Neuronal stem cell (in vitro differentiated cells): ENCODE results near the gene ZBTB48.

Experiments
- DNase-seq: peaks from one replicate; pipeline ENCODE4 v3.0.0-alpha.2; 2013; ENCODE audit warnings: low spot score
- H2AFZ ChIP-seq: one replicate; pipeline ENCODE4 v1.6.1; 2013; ENCODE audit warnings: mild to moderate bottlenecking, low read length, inconsistent platforms
- H2AK5ac ChIP-seq: 2 replicates; pipeline ENCODE4 v1.6.1; 2013; ENCODE audit warnings: low read depth, mild to moderate bottlenecking, inconsistent platforms, low read length, moderate library complexity, mixed read lengths
- H2BK120ac ChIP-seq: 2 replicates; pipeline ENCODE4 v1.6.1; 2013; ENCODE audit warnings: low read depth, mild to moderate bottlenecking, inconsistent platforms, low read length, moderate library complexity, mixed read lengths
- H2BK12ac ChIP-seq: one replicate; pipeline ENCODE4 v1.6.1; 2013; ENCODE audit warnings: low read length, inconsistent platforms
- H2BK15ac ChIP-seq: 2 replicates; pipeline ENCODE4 v1.6.1; 2013; ENCODE audit warnings: mild to moderate bottlenecking, low read length, inconsistent platforms, mixed read lengths
- H2BK5ac ChIP-seq: one replicate; pipeline ENCODE4 v1.6.1; 2013; ENCODE audit warnings: inconsistent platforms, mild to moderate bottlenecking, low read length, moderate library complexity
- H3K14ac ChIP-seq: one replicate; pipeline ENCODE4 v1.6.1; 2013; ENCODE audit warnings: low read length, inconsistent platforms
- H3K18ac ChIP-seq: 2 replicates; pipeline ENCODE4 v1.6.1; 2013; ENCODE audit warnings: low read length, inconsistent platforms
- H3K23ac ChIP-seq: 2 replicates; pipeline ENCODE4 v1.6.1; 2013; ENCODE audit warnings: low read depth, mild to moderate bottlenecking, mixed read lengths, low read length, inconsistent platforms; ENCODE audit not compliant: poor library complexity
- H3K27ac ChIP-seq: replicated peaks from 3 replicates; pipeline ENCODE4 v1.5.1; 2013; ENCODE audit warnings: low read length, inconsistent platforms
- H3K27me3 ChIP-seq, 3 experiments: 2 replicates each; pipeline ENCODE4 v1.6.1; 2013; ENCODE audit warnings: low read length in 3 of 3, mild to moderate bottlenecking in 2 of 3, inconsistent platforms in 1 of 3, low read depth in 1 of 3, mixed read lengths in 1 of 3, moderate library complexity in 1 of 3; ENCODE audit not compliant: control insufficient read depth in 3 of 3, insufficient read depth in 3 of 3
- H3K36me3 ChIP-seq, 2 donors: replicated peaks in 1 of 2; 2 replicates each; pipeline ENCODE4 v1.6.1; 2013; ENCODE audit warnings: low read length in 2 of 2; ENCODE audit not compliant: control insufficient read depth in 2 of 2, insufficient read depth in 2 of 2
- H3K4ac ChIP-seq: 2 replicates; pipeline ENCODE4 v1.6.1; 2013; ENCODE audit warnings: inconsistent platforms, mild to moderate bottlenecking, low read length, moderate library complexity
- H3K4me1 ChIP-seq, 2 donors: 1 replicate in 1 of 2; 2 replicates in 1 of 2; pipeline ENCODE4 v1.6.1; 2013; ENCODE audit warnings: low read length in 2 of 2, low read depth in 1 of 2; ENCODE audit not compliant: control insufficient read depth in 2 of 2, insufficient read depth in 1 of 2
- H3K4me2 ChIP-seq: one replicate; pipeline ENCODE4 v1.6.1; 2013; ENCODE audit warnings: mild to moderate bottlenecking, low read length, inconsistent platforms; ENCODE audit not compliant: insufficient read depth, poor library complexity, severe bottlenecking
- H3K4me3 ChIP-seq, 2 donors: 2 replicates each; pipeline ENCODE4 v1.5.1; 2013; ENCODE audit warnings: low read length in 2 of 2, mild to moderate bottlenecking in 2 of 2, inconsistent platforms in 1 of 2, moderate library complexity in 1 of 2
- H3K79me1 ChIP-seq: one replicate; pipeline ENCODE4 v1.6.1; 2013; ENCODE audit warnings: low read depth, mild to moderate bottlenecking, inconsistent platforms, low read length, moderate library complexity
- H3K9ac ChIP-seq: one replicate; pipeline ENCODE4 v1.6.1; 2013; ENCODE audit warnings: mild to moderate bottlenecking, low read depth, low read length, inconsistent platforms; ENCODE audit not compliant: poor library complexity
- H3K9me3 ChIP-seq, 2 donors: replicated peaks in 1 of 2; 2 replicates each; pipeline versions ENCODE3 to v1.6.1; 2013; ENCODE audit warnings: low read length in 2 of 2, mild to moderate bottlenecking in 2 of 2, inconsistent platforms in 1 of 2, low read depth in 1 of 2, mixed read lengths in 1 of 2, moderate library complexity in 1 of 2; ENCODE audit not compliant: control insufficient read depth in 2 of 2, insufficient read depth in 1 of 2
- H4K8ac ChIP-seq: one replicate; pipeline ENCODE4 v1.6.1; 2013; ENCODE audit warnings: low read depth, mild to moderate bottlenecking, inconsistent platforms, low read length, moderate library complexity
- H4K91ac ChIP-seq: one replicate; pipeline ENCODE4 v1.6.1; 2013; ENCODE audit warnings: low read length, low read depth, mild to moderate bottlenecking, inconsistent platforms; ENCODE audit not compliant: poor library complexity
- WGBS, 2 donors: extraction: QIAGEN DNeasy Blood & Tissue Kit; methylation state at CpG; one replicate each; pipeline ENCODE4 v1.1.7; 2013; ENCODE audit warnings: missing lambda C conversion rate in 2 of 2, mixed read lengths in 1 of 2; ENCODE audit not compliant: insufficient read length in 2 of 2, insufficient replicate concordance in 1 of 2; ENCODE audit errors: extremely low coverage in 2 of 2; 5-methylcytosine and 5-hydroxymethylcytosine counted together

The ZBTB48 gene

DNA sequence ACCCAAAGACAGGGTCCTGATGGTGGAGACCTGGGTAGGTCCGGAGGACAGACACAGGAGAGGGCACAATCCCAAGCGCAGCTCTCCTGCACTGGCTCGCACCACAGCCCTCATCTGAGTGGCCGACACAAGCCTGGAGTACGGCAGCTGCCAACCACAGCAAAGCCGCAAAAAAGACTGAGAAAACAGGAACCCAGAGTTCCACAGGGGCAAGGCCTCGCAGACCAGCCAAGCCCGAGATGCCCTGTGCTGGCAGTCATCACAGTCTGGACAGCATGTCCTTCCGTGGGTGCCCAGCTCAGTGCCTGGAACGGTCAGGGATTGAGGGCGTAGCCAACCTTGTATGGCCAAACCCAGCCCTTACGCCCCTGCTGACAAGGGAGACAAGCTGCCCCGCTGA lies 11.4 kb downstream of the ZBTB48 start:
- no peak overlapping the region for H3K18ac ChIP-seq
- H3K4ac ChIP-seq = no peak overlapping the region
- H3K4me1 ChIP-seq = no peaks in the 10 kb centered on the region
- H2AFZ ChIP-seq = no peak overlapping the region
- H3K27ac ChIP-seq = no peak overlapping the region
- no peak overlapping the region for H4K8ac ChIP-seq
- no peak overlapping the region for H3K14ac ChIP-seq
- WGBS, 2 donors = no CpG with 5 or more reads among the region's 13 CpGs
- H3K9ac ChIP-seq = peak overlapping the region; percentile 72
- H2BK120ac ChIP-seq = no peak overlapping the region
- no peak overlapping the region for H3K4me3 ChIP-seq
- DNase-seq = no peak
- no peak overlapping the region for H3K4me2 ChIP-seq
- no peak overlapping the region for H2BK12ac ChIP-seq
- H3K23ac ChIP-seq = peak overlapping the region; percentile 8
- H3K9me3 ChIP-seq = no peaks in the 10 kb centered on the region
- peaks cover 53 to 91% of the 10 kb centered on the region in 2 donors for H3K36me3 ChIP-seq
- H3K79me1 ChIP-seq = peaks cover 8% of the 10 kb centered on the region
- H2BK5ac ChIP-seq = no peak overlapping the region
- H2BK15ac ChIP-seq = no peak overlapping the region
- H2AK5ac ChIP-seq = no peak overlapping the region
- no peak overlapping the region for H4K91ac ChIP-seq
- no peaks in the 10 kb centered on the region for H3K27me3 ChIP-seq

DNA sequence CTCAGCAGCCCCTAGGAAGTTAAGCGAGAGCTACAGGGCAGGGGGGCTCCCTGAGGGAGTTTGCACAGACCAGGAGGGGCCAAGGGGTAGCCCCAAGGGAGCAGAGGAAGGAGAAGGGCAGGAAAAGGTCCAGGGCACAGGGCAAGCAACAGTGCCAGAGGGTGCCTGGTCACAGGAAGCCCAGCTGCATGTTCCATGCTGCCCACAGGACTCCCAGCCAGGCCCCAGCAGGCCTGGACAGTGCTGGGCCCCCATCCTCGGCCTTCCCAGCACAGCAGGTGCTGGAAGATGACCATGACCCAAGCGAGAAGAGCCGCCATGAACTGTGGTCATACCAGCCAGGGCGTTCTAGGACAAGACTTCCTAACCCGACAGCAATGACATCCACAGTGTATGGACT lies 11.8 kb downstream of the ZBTB48 start:
- Histone ChIP-seq H3K27me3 (no peaks in the 10 kb centered on the region), H3K23ac (peak overlapping the region; percentile 8), H3K9me3 (no peaks in the 10 kb centered on the region), H4K8ac (no peak overlapping the region), H4K91ac (no peak overlapping the region), H2BK5ac (no peak overlapping the region), H2BK120ac (no peak overlapping the region), H2AFZ (no peak overlapping the region), H3K36me3 (peaks cover 55 to 96% of the 10 kb centered on the region in 2 donors), H2BK15ac (no peak overlapping the region), H3K79me1 (peaks cover 7% of the 10 kb centered on the region), H2BK12ac (no peak overlapping the region), H3K4me2 (no peak overlapping the region), H3K14ac (no peak overlapping the region), H3K4me3 (no peak overlapping the region), H3K27ac (no peak overlapping the region), H3K4me1 (no peaks in the 10 kb centered on the region), H3K9ac (peak overlapping the region; percentile 72), H3K18ac (no peak overlapping the region), H2AK5ac (no peak overlapping the region), H3K4ac (no peak overlapping the region)
- no CpG with 5 or more reads among the region's 6 CpGs for WGBS, 2 donors
- DNase-seq = no peak

DNA sequence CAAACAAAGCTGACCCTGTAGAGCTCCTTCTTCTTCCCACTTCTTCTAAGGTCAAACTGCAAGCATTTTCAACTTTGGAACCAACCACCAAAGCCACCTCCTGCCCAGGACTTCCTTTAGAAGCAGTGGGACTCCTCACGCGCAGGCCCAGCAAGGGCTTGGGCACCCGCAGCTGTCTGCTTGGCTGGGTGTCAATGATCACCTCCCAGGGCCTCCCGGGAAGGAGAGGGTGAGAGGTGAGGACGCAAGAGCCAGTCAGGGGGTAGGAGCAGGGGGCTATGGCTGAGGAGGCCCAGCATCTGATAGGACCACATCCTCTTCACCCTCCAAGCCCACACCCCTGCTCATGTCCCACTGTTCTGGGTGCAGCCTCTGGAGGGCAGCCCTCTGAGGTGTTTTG lies 12.6 kb downstream of the ZBTB48 start:
- no peak overlapping the region for H3K23ac ChIP-seq
- H4K8ac ChIP-seq = no peak overlapping the region
- H3K27me3 ChIP-seq = no peaks in the 10 kb centered on the region
- no CpG with 5 or more reads among the region's 5 CpGs for WGBS, 2 donors
- no peak for DNase-seq
- H3K27ac ChIP-seq = no peak overlapping the region
- H3K9me3 ChIP-seq = no peaks in the 10 kb centered on the region
- H3K4me2 ChIP-seq = no peak overlapping the region
- H4K91ac ChIP-seq = no peak overlapping the region
- H3K4me3 ChIP-seq = no peak overlapping the region
- H2BK5ac ChIP-seq = peak overlapping the region; percentile 22
- H3K36me3 ChIP-seq = peaks cover 58 to 98% of the 10 kb centered on the region in 2 donors
- H3K4ac ChIP-seq = no peak overlapping the region
- H2BK15ac ChIP-seq = no peak overlapping the region
- no peak overlapping the region for H3K14ac ChIP-seq
- H3K79me1 ChIP-seq = peaks cover 7% of the 10 kb centered on the region
- H3K4me1 ChIP-seq = no peaks in the 10 kb centered on the region
- H2BK12ac ChIP-seq = no peak overlapping the region
- no peak overlapping the region for H3K9ac ChIP-seq
- H2AFZ ChIP-seq = no peak overlapping the region
- H3K18ac ChIP-seq = no peak overlapping the region
- H2AK5ac ChIP-seq = no peak overlapping the region
- H2BK120ac ChIP-seq = no peak overlapping the region

DNA sequence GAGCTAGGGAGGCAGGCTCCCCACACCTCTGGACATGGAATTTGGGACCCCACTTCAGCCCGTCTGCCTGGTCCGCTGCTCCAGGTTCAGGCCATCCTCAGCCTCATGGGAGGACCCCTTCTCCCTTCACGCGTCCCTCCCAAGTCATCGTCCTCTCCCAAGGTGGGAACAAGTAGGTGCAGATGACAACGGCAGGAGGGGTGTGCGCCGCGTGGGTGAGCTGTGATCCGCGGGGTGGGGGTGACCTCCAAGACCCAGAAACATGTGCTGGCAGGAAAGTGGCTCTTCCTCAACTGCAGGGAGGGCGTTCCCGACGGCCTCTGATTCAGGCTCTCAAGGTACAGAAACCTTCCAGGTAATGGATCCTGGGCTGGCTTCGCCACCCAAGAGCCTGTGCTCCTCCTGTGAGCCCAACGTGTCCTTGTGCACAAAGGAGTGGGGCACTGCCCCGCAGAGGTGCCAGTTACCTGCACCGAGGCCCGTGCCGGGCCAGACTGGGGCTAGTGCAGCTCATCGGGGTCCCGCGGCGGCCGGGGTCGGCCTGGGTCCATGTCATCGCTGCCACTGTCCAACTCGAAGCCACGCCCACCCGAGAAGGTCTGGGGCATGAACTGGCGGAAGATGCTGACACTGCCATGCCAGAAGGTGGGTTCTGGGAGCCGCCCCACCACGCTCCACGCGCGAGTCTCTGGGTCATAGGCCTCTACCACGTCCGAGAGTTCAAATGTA lies 13.2 kb downstream of the ZBTB48 start:
- Histone ChIP-seq H3K4me2 (no peak overlapping the region), H2BK15ac (no peak overlapping the region), H3K79me1 (peaks cover 5% of the 10 kb centered on the region), H3K4me1 (no peaks in the 10 kb centered on the region), H4K8ac (no peak overlapping the region), H3K27ac (no peak overlapping the region), H2AFZ (no peak overlapping the region), H3K27me3 (no peaks in the 10 kb centered on the region), H3K9me3 (no peaks in the 10 kb centered on the region), H3K9ac (peak overlapping the region; percentile 50), H3K36me3 (peaks cover 58 to 98% of the 10 kb centered on the region in 2 donors), H2AK5ac (no peak overlapping the region), H3K4ac (no peak overlapping the region), H3K23ac (peak overlapping the region; percentile 38), H3K14ac (no peak overlapping the region), H2BK120ac (no peak overlapping the region), H4K91ac (no peak overlapping the region), H2BK5ac (peak overlapping the region; percentile 22), H2BK12ac (no peak overlapping the region), H3K4me3 (no peak overlapping the region), H3K18ac (no peak overlapping the region)
- no CpG with 5 or more reads among the region's 38 CpGs for WGBS, 2 donors
- no peak for DNase-seq
